HCT116 (cell line): ENCODE data around the gene SMC6. TPM values are rescaled to one million over a fixed set of nuclear protein-coding genes. Genes with fewer than 3 reads are reported as not detected.

Source experiments
- ATAC-seq: fragments of 200-7000 bp; cut with Tn5 transposase; 2 replicates; pipeline ENCODE4 v1.9.1; 2020; ENCODE audit warnings: mild to moderate bottlenecking, moderate library complexity
- BruUV-seq: library from RNA; stranded (reverse); fragments of 400-500 nt; replicated peaks from 2 replicates; lab custom pipeline; 2021; lab: Mats Ljungman, UMichigan
- CTCF ChIA-PET: fragments of 300-600 bp; sonication (Branson Sonifier 250); formaldehyde crosslinking; loops from one replicate; lab custom pipeline; 2021; ENCODE audit warnings: antibody characterized with exemption; lab: Charles Lee
- POLR2A ChIA-PET: fragments of 300-600, 350-600 bp; sonication (Branson Sonifier 250); formaldehyde crosslinking; loops from one replicate; lab custom pipeline; 2021; ENCODE audit warnings: antibody characterized with exemption; lab: Charles Lee
- RAD21 ChIA-PET, 2 experiments: fragments of 300-600 bp; sonication (Branson Sonifier 250); formaldehyde crosslinking; loops; one replicate each; lab custom pipeline; 2023; ENCODE audit warnings: low total read pairs in 2 of 2; ENCODE audit not compliant: uncharacterized antibody in 2 of 2, unreplicated experiment in 2 of 2, low non-redundant PET in 1 of 2; lab: Charles Lee
- DNase-seq: peaks from one replicate; pipeline ENCODE4 v3.0.0-alpha.2; 2010; ENCODE audit warnings: low read depth, low spot score
- H2AFZ ChIP-seq: fragments of 200-600 bp; shearing (Covaris generic), sonication (generic); 2 replicates; pipeline ENCODE4 v1.6.1; 2017; ENCODE audit warnings: low read depth, mixed run types, mixed read lengths, antibody characterized with exemption, low read length; ENCODE audit not compliant: poor library complexity, severe bottlenecking
- H3K27ac ChIP-seq: 2 replicates; pipeline ENCODE4 v1.5.1; 2012; ENCODE audit warnings: low read depth, low read length
- H3K27me3 ChIP-seq: fragments of 200-600 bp; sonication (generic); 2 replicates; pipeline ENCODE4 v1.6.1; 2016; ENCODE audit warnings: mixed run types, low read length, mixed read lengths; ENCODE audit not compliant: insufficient read depth
- H3K36me3 ChIP-seq, 2 experiments: fragments of 200-500 bp in 1 of 2; fragments of 200-600 bp in 1 of 2; sonication (Bioruptor generic) in 1 of 2; sonication (generic) in 1 of 2; 2 replicates each; pipeline versions ENCODE4 v1.5.1 to v1.6.1; 2014 to 2016; ENCODE audit warnings: low read length in 2 of 2, inconsistent platforms in 1 of 2, mixed read lengths in 1 of 2, mixed run types in 1 of 2; ENCODE audit not compliant: insufficient read depth in 2 of 2, control insufficient read depth in 1 of 2
- H3K4me1 ChIP-seq, 2 experiments: fragments of 200-600 bp in 1 of 2; sonication (generic) in 1 of 2; 2 replicates each; pipeline versions ENCODE4 v1.5.1 to v1.6.1; 2012 to 2017; ENCODE audit warnings: low read length in 2 of 2, inconsistent platforms in 1 of 2, mild to moderate bottlenecking in 1 of 2, mixed read lengths in 1 of 2, mixed run types in 1 of 2, moderate library complexity in 1 of 2; ENCODE audit not compliant: insufficient read depth in 2 of 2, control insufficient read depth in 1 of 2
- H3K4me2 ChIP-seq: fragments of 200-600 bp; sonication (generic); 2 replicates; pipeline ENCODE4 v1.6.1; 2017; ENCODE audit warnings: mixed run types, low read length, mixed read lengths
- H3K4me3 ChIP-seq, 2 experiments: fragments of 200-600 bp in 1 of 2; sonication (generic) in 1 of 2; replicated peaks in 1 of 2; 2 replicates each; pipeline ENCODE4 v1.5.1; 2011 to 2016; ENCODE audit warnings: low read length in 2 of 2, control low read depth in 1 of 2, low read depth in 1 of 2, mild to moderate bottlenecking in 1 of 2, mixed read lengths in 1 of 2, mixed run types in 1 of 2
- H3K79me2 ChIP-seq: fragments of 200-600 bp; sonication (generic); 2 replicates; pipeline ENCODE4 v1.6.1; 2017; ENCODE audit warnings: mild to moderate bottlenecking, mixed run types, low read length, moderate library complexity, mixed read lengths; ENCODE audit not compliant: insufficient read depth
- H3K9ac ChIP-seq: fragments of 200-600 bp; sonication (generic); 2 replicates; pipeline ENCODE4 v1.6.1; 2016; ENCODE audit warnings: low read length, mixed read lengths
- H3K9me2 ChIP-seq: fragments of 200-600 bp; sonication (generic), shearing (Covaris generic); 2 replicates; pipeline ENCODE4 v1.6.1; 2017; ENCODE audit warnings: mixed run types, mild to moderate bottlenecking, moderate library complexity; ENCODE audit not compliant: insufficient read depth
- H3K9me3 ChIP-seq, 2 experiments: fragments of 200-500 bp in 1 of 2; fragments of 200-600 bp in 1 of 2; sonication (Bioruptor generic) in 1 of 2; sonication (generic) in 1 of 2; 2 replicates each; pipeline ENCODE4 v1.6.1; 2014 to 2017; ENCODE audit warnings: low read length in 2 of 2, mixed read lengths in 2 of 2, inconsistent platforms in 1 of 2, low read depth in 1 of 2, mild to moderate bottlenecking in 1 of 2, mixed run types in 1 of 2, moderate library complexity in 1 of 2; ENCODE audit not compliant: control insufficient read depth in 1 of 2, insufficient read depth in 1 of 2
- H4K20me1 ChIP-seq: fragments of 200-600 bp; sonication (generic), shearing (Covaris generic); 2 replicates; pipeline ENCODE4 v1.6.1; 2017; ENCODE audit warnings: mixed run types, mild to moderate bottlenecking, moderate library complexity; ENCODE audit not compliant: insufficient read depth
- CBX3 ChIP-seq: IDR thresholded peaks from 2 replicates; pipeline ENCODE4 v1.6.1; 2012; ENCODE audit warnings: low read depth
- FOSL1 ChIP-seq: IDR thresholded peaks from 2 replicates; pipeline ENCODE4 v1.6.1; 2012; ENCODE audit warnings: low read depth
- POLR2AphosphoS5 ChIP-seq: IDR thresholded peaks from 2 replicates; pipeline ENCODE4 v1.6.1; 2011; ENCODE audit warnings: mild to moderate bottlenecking, low read depth, low read length, moderate library complexity
- REST ChIP-seq: IDR thresholded peaks from 2 replicates; pipeline ENCODE4 v1.6.1; 2012; ENCODE audit warnings: low read depth
- YY1 ChIP-seq: IDR thresholded peaks from 2 replicates; pipeline ENCODE4 v1.6.1; 2011; ENCODE audit warnings: low read length, low read depth, moderate library complexity, mild to moderate bottlenecking; ENCODE audit not compliant: insufficient replicate concordance; ENCODE audit errors: extremely low read depth
- intact Hi-C: fragments of 100-400 bp; cut with micrococcal nuclease; formaldehyde crosslinking; loops from 2 replicates; pipeline ENCODE4 v1.10.0; 2022
- total RNA-seq: library from RNA; stranded (reverse); gene quantifications from one replicate; pipeline ENCODE4 v1.2.1, GENCODE V29; 2021; ENCODE audit not compliant: unreplicated experiment

Gene SMC6
- total RNA-seq, 1 experiment from 2014 or later = 26.4 TPM

- TF ChIP-seq REST (no peak), CBX3 (no peak), POLR2AphosphoS5 (no peak)
These were observed 43.7 kb downstream of the SMC6 start (continued) for GRCh38 chr2:17709897-17710296.

- Histone ChIP-seq H3K9me3 (no peaks in the 10 kb centered on the region), H3K36me3 (peaks cover 9 to 20% of the 10 kb centered on the region in 2 experiments; a peak in 3 of 4 replicates), H3K27me3 (no peaks in the 10 kb centered on the region), H3K27ac (no peak overlapping the region), H3K4me2 (no peak overlapping the region), H4K20me1 (no peaks in the 10 kb centered on the region), H3K79me2 (no peaks in the 10 kb centered on the region), H3K9ac (no peak overlapping the region)
- intact Hi-C loops = no loop called here
- ChIA-PET RAD21 (no interaction called here), CTCF (interaction anchor here (1.2 to 1.8 kb wide), 2 partner anchors 11 to 37 kb away, joined by 3 to 6 read pairs; no protein-coding TSS in a partner anchor), POLR2A (no interaction called here)
- ATAC-seq (no peak), DNase-seq (no peak)
- no TSS peak for BruUV-seq
- TF ChIP-seq YY1 (no peak), FOSL1 (no peak)
- TF ChIP-seq, all 23 proteins: peak for 0
- Histone ChIP-seq H3K4me1 (no peaks in the 10 kb centered on the region), H3K4me3 (no peak overlapping the region), H2AFZ (no peak overlapping the region), H3K9me2 (no peaks in the 10 kb centered on the region)
These were observed 45.1 kb downstream of the SMC6 start for GRCh38 chr2:17708501-17708900.
